OCI-LY3 (cell line): ENCODE measurements around the gene CFAP69.

Experiments
- H2AFZ ChIP-seq: fragments of 200-600, 300-600 bp; shearing (Covaris generic); 2 replicates; pipeline ENCODE4 v1.6.0; 2014; ENCODE audit warnings: antibody characterized with exemption, low read depth, low read length
- H3K27ac ChIP-seq: fragments of 200-600, 300-600 bp; sonication (generic); 2 replicates; pipeline ENCODE4 v1.5.1; 2014; ENCODE audit warnings: mild to moderate bottlenecking, low read length, moderate library complexity, mixed read lengths
- H3K27me3 ChIP-seq: fragments of 200-600, 300-600 bp; sonication (generic); 2 replicates; pipeline ENCODE4 v1.6.1; 2014; ENCODE audit warnings: low read depth, low read length, mixed read lengths
- H3K36me3 ChIP-seq: fragments of 200-600, 300-600 bp; sonication (generic); replicated peaks from 2 replicates; pipeline ENCODE3; 2014; ENCODE audit warnings: low read depth, low read length, mixed read lengths
- H3K4me1 ChIP-seq: fragments of 300-600, 200-600 bp; sonication (generic); 2 replicates; pipeline ENCODE4 v1.6.1; 2014; ENCODE audit warnings: low read length, mixed read lengths
- H3K4me2 ChIP-seq: fragments of 200-600, 300-600 bp; sonication (generic); 2 replicates; pipeline ENCODE4 v1.6.1; 2014; ENCODE audit warnings: low read length, mixed read lengths
- H3K4me3 ChIP-seq: fragments of 300-600, 200-600 bp; sonication (generic); 2 replicates; pipeline ENCODE4 v1.5.1; 2014; ENCODE audit warnings: antibody characterized with exemption, mild to moderate bottlenecking, low read length, moderate library complexity
- H3K79me2 ChIP-seq: fragments of 300-600, 200-600 bp; shearing (Covaris generic); 2 replicates; pipeline ENCODE4 v1.6.1; 2014; ENCODE audit warnings: mild to moderate bottlenecking, low read length, mixed read lengths
- H3K9ac ChIP-seq: fragments of 300-600, 200-600 bp; shearing (Covaris generic); 2 replicates; pipeline ENCODE4 v1.6.0; 2014; ENCODE audit warnings: mild to moderate bottlenecking, low read length, moderate library complexity
- H3K9me3 ChIP-seq: fragments of 200-600, 300-600 bp; shearing (Covaris generic); 2 replicates; pipeline ENCODE4 v1.6.1; 2014; ENCODE audit warnings: low read length, mixed read lengths; ENCODE audit not compliant: insufficient read depth
- H4K20me1 ChIP-seq: fragments of 200-600, 300-600 bp; sonication (generic); 2 replicates; pipeline ENCODE4 v1.6.1; 2016; ENCODE audit warnings: low read length, mixed read lengths; ENCODE audit not compliant: insufficient read depth
- EZH2phosphoT487 ChIP-seq: fragments of 200-600 bp; shearing (Covaris generic); IDR thresholded peaks from 2 replicates; pipeline ENCODE4 v1.6.1; 2018; ENCODE audit warnings: antibody characterized with exemption, mixed run types, low read depth
- TF ChIP-seq, protein P1 (sequence below): fragments of 200-600, 300-600 bp; sonication (generic); IDR thresholded peaks from 2 replicates; pipeline ENCODE4 v1.5.1; 2014; ENCODE audit warnings: antibody characterized with exemption, low read length, low read depth

CFAP69 gene

DNA sequence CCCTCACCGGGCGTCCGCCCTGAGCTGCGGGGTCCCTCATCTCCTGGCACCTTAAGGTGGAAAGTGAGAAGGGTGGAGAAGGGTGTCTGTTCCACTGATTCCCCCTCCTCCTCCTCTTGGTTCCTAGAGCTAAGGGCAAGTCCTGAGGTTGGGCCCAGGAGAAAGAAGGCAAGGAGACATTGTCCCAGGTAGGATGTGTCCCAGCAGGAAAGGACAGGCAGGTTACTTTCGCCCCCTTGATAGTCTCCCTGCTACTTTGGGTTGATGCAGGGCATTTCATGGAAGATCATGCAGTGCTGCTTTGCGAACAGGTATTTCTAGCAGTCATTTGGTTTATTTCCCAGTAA is 32.9 kb upstream of the CFAP69 start:
- H2AFZ ChIP-seq: no peak overlapping the region
- H3K27me3 ChIP-seq: no peaks in the 10 kb centered on the region
- no peak overlapping the region for H3K4me2 ChIP-seq
- no peak for TF ChIP-seq EZH2phosphoT487
- TF ChIP-seq, protein P1, sequence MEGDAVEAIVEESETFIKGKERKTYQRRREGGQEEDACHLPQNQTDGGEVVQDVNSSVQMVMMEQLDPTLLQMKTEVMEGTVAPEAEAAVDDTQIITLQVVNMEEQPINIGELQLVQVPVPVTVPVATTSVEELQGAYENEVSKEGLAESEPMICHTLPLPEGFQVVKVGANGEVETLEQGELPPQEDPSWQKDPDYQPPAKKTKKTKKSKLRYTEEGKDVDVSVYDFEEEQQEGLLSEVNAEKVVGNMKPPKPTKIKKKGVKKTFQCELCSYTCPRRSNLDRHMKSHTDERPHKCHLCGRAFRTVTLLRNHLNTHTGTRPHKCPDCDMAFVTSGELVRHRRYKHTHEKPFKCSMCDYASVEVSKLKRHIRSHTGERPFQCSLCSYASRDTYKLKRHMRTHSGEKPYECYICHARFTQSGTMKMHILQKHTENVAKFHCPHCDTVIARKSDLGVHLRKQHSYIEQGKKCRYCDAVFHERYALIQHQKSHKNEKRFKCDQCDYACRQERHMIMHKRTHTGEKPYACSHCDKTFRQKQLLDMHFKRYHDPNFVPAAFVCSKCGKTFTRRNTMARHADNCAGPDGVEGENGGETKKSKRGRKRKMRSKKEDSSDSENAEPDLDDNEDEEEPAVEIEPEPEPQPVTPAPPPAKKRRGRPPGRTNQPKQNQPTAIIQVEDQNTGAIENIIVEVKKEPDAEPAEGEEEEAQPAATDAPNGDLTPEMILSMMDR: no peak
- H4K20me1 ChIP-seq: no peaks in the 10 kb centered on the region
- no peaks in the 10 kb centered on the region for H3K79me2 ChIP-seq
- no peak overlapping the region for H3K27ac ChIP-seq
- H3K4me1 ChIP-seq: peaks cover 10% of the 10 kb centered on the region
- H3K9ac ChIP-seq: no peak overlapping the region
- no peak overlapping the region for H3K4me3 ChIP-seq
- H3K9me3 ChIP-seq: 0 out of 2 replicates have a peak, but pooled peaks cover 3% of the 10 kb centered on the region
- no peaks in the 10 kb centered on the region for H3K36me3 ChIP-seq

DNA sequence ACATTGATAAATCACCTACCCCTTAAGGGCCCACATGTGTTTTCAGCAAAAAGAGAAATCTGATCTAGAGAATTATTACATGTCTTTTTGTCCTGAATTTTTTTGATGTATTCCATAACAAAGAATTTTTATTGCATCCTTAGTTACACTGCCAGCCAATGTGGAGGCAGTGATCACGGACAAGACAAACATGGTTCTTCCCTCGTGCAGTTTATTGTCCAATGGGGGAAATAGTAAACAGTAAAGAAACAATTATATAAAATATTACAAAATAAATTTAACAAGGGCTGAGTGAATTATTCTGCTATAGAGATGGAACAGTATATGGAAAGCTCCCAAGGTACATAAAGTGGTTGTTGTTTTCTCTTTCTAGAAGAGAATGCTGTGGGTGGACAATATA is 31.5 kb upstream of the CFAP69 start:
- H3K79me2 ChIP-seq: no peaks in the 10 kb centered on the region
- H3K9ac ChIP-seq: no peak overlapping the region
- no peaks in the 10 kb centered on the region for H3K36me3 ChIP-seq
- H3K27me3 ChIP-seq: no peaks in the 10 kb centered on the region
- H3K27ac ChIP-seq: no peak overlapping the region
- H4K20me1 ChIP-seq: no peaks in the 10 kb centered on the region
- TF ChIP-seq, protein P1: no peak
- TF ChIP-seq EZH2phosphoT487: no peak
- H3K4me1 ChIP-seq: no peaks in the 10 kb centered on the region
- 0 out of 2 replicates have a peak, but pooled peaks cover 3% of the 10 kb centered on the region for H3K9me3 ChIP-seq
- H2AFZ ChIP-seq: no peak overlapping the region
- no peak overlapping the region for H3K4me3 ChIP-seq
- no peak overlapping the region for H3K4me2 ChIP-seq

DNA sequence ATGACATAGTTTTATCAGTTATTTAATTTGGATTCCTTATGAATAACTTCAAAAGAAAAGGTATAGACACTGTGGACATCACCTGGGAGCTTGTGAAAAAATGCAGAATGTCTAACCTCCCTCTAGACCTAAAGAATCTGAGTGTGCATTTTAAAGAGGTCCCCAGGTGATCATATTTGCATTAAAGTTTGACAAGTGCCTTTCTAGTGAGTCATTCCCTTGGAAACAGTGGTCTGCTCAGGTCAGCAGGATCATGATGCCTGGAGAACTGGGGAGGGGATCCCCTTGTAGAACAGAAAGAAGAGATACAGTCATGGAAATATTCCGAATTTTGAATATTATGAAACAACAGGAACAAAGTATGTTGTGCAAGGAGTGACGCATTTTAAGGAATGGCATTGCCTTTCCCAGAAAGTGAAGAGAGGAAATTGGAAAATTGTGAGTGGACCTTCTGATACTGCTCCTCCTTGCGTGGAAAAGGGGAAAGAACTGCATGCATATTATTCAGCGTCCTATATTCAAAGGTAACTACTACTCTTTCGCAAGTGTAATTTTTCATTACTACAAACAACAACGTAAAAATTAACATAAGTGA is 28.8 kb upstream of the CFAP69 start:
- no peak overlapping the region for H3K27ac ChIP-seq
- no peak overlapping the region for H3K4me2 ChIP-seq
- no peak for TF ChIP-seq EZH2phosphoT487
- TF ChIP-seq, protein P1: no peak

DNA sequence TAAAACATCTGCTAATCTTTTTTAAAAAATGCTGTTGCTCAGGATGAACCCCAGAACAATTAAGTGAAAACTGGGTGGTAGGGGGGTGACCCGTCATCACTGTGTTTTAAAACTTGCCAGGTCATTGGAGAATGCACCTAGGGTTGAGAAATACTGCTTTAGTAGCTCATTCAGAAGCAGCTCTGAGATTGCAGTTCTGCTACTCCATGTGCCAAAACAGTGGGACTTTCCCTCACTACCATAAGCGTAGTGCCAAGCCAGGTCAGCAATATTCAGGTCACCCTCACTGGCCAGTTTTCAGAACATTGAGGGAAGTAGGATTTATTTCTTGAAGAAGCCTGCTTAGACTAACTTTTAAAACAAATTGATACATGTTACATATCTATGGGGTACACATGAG is 28.2 kb upstream of the CFAP69 start:
- Histone ChIP-seq H3K27me3 (no peaks in the 10 kb centered on the region), H3K9ac (no peak overlapping the region), H3K9me3 (no peaks in the 10 kb centered on the region), H2AFZ (no peak overlapping the region), H3K79me2 (no peaks in the 10 kb centered on the region), H3K4me1 (no peaks in the 10 kb centered on the region), H3K36me3 (no peaks in the 10 kb centered on the region), H4K20me1 (no peaks in the 10 kb centered on the region), H3K4me2 (no peak overlapping the region), H3K27ac (no peak overlapping the region), H3K4me3 (no peak overlapping the region)
- TF ChIP-seq, protein P1: no peak
- no peak for TF ChIP-seq EZH2phosphoT487

More for the DNA sequence above, 28.8 kb upstream of the CFAP69 start:
- 0 out of 2 replicates have a peak, but pooled peaks cover under 1% of the 10 kb centered on the region for H3K9me3 ChIP-seq
- H3K4me1 ChIP-seq: no peaks in the 10 kb centered on the region
- H3K36me3 ChIP-seq: no peaks in the 10 kb centered on the region
- no peaks in the 10 kb centered on the region for H3K79me2 ChIP-seq
- H3K9ac ChIP-seq: no peak overlapping the region
- no peaks in the 10 kb centered on the region for H3K27me3 ChIP-seq
- H2AFZ ChIP-seq: no peak overlapping the region
- no peaks in the 10 kb centered on the region for H4K20me1 ChIP-seq
- H3K4me3 ChIP-seq: no peak overlapping the region
